HG03565 (cell line): ENCODE data around the gene LIMK2.

Source experiments
- ATAC-seq: cut with Tn5 transposase; IDR thresholded peaks from one replicate; pipeline ENCODE4 v1.9.1; 2021; ENCODE audit warnings: mild to moderate bottlenecking, moderate library complexity; ENCODE audit not compliant: unreplicated experiment

The LIMK2 gene

GRCh38 chr22:31271026-31271425 lies 58.9 kb downstream of the LIMK2 start:
- ATAC-seq: no peak

- no peak for ATAC-seq
Observed at GRCh38 chr22:31271485-31271884, 59.4 kb downstream of the LIMK2 start.

GRCh38 chr22:31272522-31273446 lies 60.7 kb downstream of the LIMK2 start:
- ATAC-seq: no peak

GRCh38 chr22:31274017-31274416 lies 61.9 kb downstream of the LIMK2 start:
- ATAC-seq: no peak

GRCh38 chr22:31275018-31275417 lies 62.9 kb downstream of the LIMK2 start:
- ATAC-seq: no peak

- no peak for ATAC-seq
Observed at GRCh38 chr22:31275576-31275975, 63.5 kb downstream of the LIMK2 start.

GRCh38 chr22:31276426-31277167 lies 64.5 kb downstream of the LIMK2 start:
- no peak for ATAC-seq

GRCh38 chr22:31277741-31278140 lies 65.6 kb downstream of the LIMK2 start:
- no peak for ATAC-seq

- ATAC-seq: no peak
Observed at GRCh38 chr22:31278151-31278621, 66.1 kb downstream of the LIMK2 start.

GRCh38 chr22:31278626-31279326 lies 66.7 kb downstream of the LIMK2 start:
- ATAC-seq: no peak

- no peak for ATAC-seq
Observed at GRCh38 chr22:31279327-31279669, 67.2 kb downstream of the LIMK2 start.

GRCh38 chr22:31279821-31280505 lies 67.9 kb downstream of the LIMK2 start:
- ATAC-seq: no peak

- ATAC-seq: no peak
Observed at GRCh38 chr22:31281733-31282132, 69.6 kb downstream of the LIMK2 start.

- no peak for ATAC-seq
Observed at GRCh38 chr22:31282748-31283468, 70.8 kb downstream of the LIMK2 start.

GRCh38 chr22:31284281-31285155 lies 72.4 kb downstream of the LIMK2 start:
- ATAC-seq: no peak

- ATAC-seq: no peak
Observed at GRCh38 chr22:31286360-31287255, 74.5 kb downstream of the LIMK2 start.

- ATAC-seq: no peak
Observed at GRCh38 chr22:31287818-31288495, 75.9 kb downstream of the LIMK2 start.
